GM21619 (cell line): ENCODE results near the gene PTPRJ.
A peak's percentile ranks its signal among the peaks of the same experiment; 100 is the strongest.

Experiments
- ATAC-seq: cut with Tn5 transposase; IDR thresholded peaks from one replicate; pipeline ENCODE4 v1.9.1; 2021; ENCODE audit not compliant: unreplicated experiment

The PTPRJ gene

GRCh38 chr11:48142889-48143288 lies 162.5 kb downstream of the PTPRJ start:
- no peak for ATAC-seq

GRCh38 chr11:48148749-48149148 lies 168.4 kb downstream of the PTPRJ start:
- no peak for ATAC-seq

GRCh38 chr11:48150213-48150612 lies 169.9 kb downstream of the PTPRJ start:
- ATAC-seq = no peak

GRCh38 chr11:48154151-48154550 lies 173.8 kb downstream of the PTPRJ start:
- no peak for ATAC-seq

- no peak for ATAC-seq
Observed at GRCh38 chr11:48161951-48162884, 181.9 kb downstream of the PTPRJ start.

GRCh38 chr11:48162885-48163268 lies 182.5 kb downstream of the PTPRJ start:
- no peak for ATAC-seq

GRCh38 chr11:48163360-48164100 lies 183.2 kb downstream of the PTPRJ start:
- ATAC-seq = no peak

- ATAC-seq = no peak
Observed at GRCh38 chr11:48164836-48165235, 184.5 kb downstream of the PTPRJ start.

GRCh38 chr11:48165426-48165825 lies 185.1 kb downstream of the PTPRJ start:
- no peak for ATAC-seq

GRCh38 chr11:48167380-48167779 lies 187.0 kb downstream of the PTPRJ start:
- ATAC-seq = no peak

- ATAC-seq = no peak
Observed at GRCh38 chr11:48168815-48169214, 188.5 kb downstream of the PTPRJ start.

- ATAC-seq = no peak
Observed at GRCh38 chr11:48169259-48169658, 188.9 kb downstream of the PTPRJ start.

GRCh38 chr11:48169717-48170116 lies 189.4 kb downstream of the PTPRJ start:
- no peak for ATAC-seq

GRCh38 chr11:48170241-48171233 lies 190.2 kb downstream of the PTPRJ start:
- no peak for ATAC-seq

GRCh38 chr11:48172818-48173609 lies 192.7 kb downstream of the PTPRJ start:
- ATAC-seq = peak; percentile 79

GRCh38 chr11:48177661-48178060 lies 197.3 kb downstream of the PTPRJ start:
- ATAC-seq = no peak

- no peak for ATAC-seq
Observed at GRCh38 chr11:48180627-48181026, 200.3 kb downstream of the PTPRJ start.

- ATAC-seq = no peak
Observed at GRCh38 chr11:48182860-48183526, 202.6 kb downstream of the PTPRJ start.

GRCh38 chr11:48184452-48184851 lies 204.1 kb downstream of the PTPRJ start:
- no peak for ATAC-seq
